GM19468 (cell line): ENCODE results near the gene PNMA8C.
"Not testable (repeated sequence)": the region's sequence is repeated elsewhere in the genome, so short reads cannot be mapped to it uniquely, and the experiment has no call there.

ENCODE experiments used
- ATAC-seq: cut with Tn5 transposase; IDR thresholded peaks from one replicate; pipeline ENCODE4 v1.9.1; 2021; ENCODE audit warnings: mild to moderate bottlenecking, moderate library complexity, moderate number of reproducible peaks; ENCODE audit not compliant: unreplicated experiment; ENCODE audit errors: extremely low read depth

PNMA8C gene

GRCh38 chr19:46391296-46392251 is 37.2 kb downstream of the PNMA8C start:
- ATAC-seq, result no peak

- ATAC-seq, result no peak
These were observed 37.9 kb downstream of the PNMA8C start for GRCh38 chr19:46390866-46391265.

GRCh38 chr19:46390121-46390858 is 38.4 kb downstream of the PNMA8C start:
- no peak for ATAC-seq

GRCh38 chr19:46388311-46389095 is 40.2 kb downstream of the PNMA8C start:
- no peak for ATAC-seq

- no peak for ATAC-seq
These were observed 41.0 kb downstream of the PNMA8C start for GRCh38 chr19:46387713-46388130.

- ATAC-seq, result no peak
These were observed 41.6 kb downstream of the PNMA8C start for GRCh38 chr19:46386996-46387712.

- no peak for ATAC-seq
These were observed 42.6 kb downstream of the PNMA8C start for GRCh38 chr19:46386151-46386550.

- ATAC-seq, result no peak
These were observed 43.1 kb downstream of the PNMA8C start for GRCh38 chr19:46385636-46386035.

- ATAC-seq, result no peak
These were observed 44.3 kb downstream of the PNMA8C start for GRCh38 chr19:46384396-46384795.

GRCh38 chr19:46383846-46384245 is 44.9 kb downstream of the PNMA8C start:
- no peak for ATAC-seq

GRCh38 chr19:46383171-46383815 is 45.4 kb downstream of the PNMA8C start:
- ATAC-seq, result no peak

GRCh38 chr19:46381756-46382345 is 46.9 kb downstream of the PNMA8C start:
- no peak for ATAC-seq

GRCh38 chr19:46381346-46381745 is 47.4 kb downstream of the PNMA8C start:
- ATAC-seq, result no peak

- ATAC-seq, result no peak
These were observed 48.0 kb downstream of the PNMA8C start for GRCh38 chr19:46380690-46381089.

GRCh38 chr19:46378268-46378667 is 50.5 kb downstream of the PNMA8C start:
- ATAC-seq, result no peak

- no peak for ATAC-seq
These were observed 52.2 kb downstream of the PNMA8C start for GRCh38 chr19:46376241-46377153.

GRCh38 chr19:46375476-46376067 is 53.2 kb downstream of the PNMA8C start:
- ATAC-seq, result not testable (repeated sequence)
